HG03432 (cell line): ENCODE data around the gene HDAC4.

Experiments
- ATAC-seq: cut with Tn5 transposase; IDR thresholded peaks from one replicate; pipeline ENCODE4 v1.9.1; 2021; ENCODE audit warnings: mild to moderate bottlenecking, moderate library complexity; ENCODE audit not compliant: unreplicated experiment

The HDAC4 gene

DNA sequence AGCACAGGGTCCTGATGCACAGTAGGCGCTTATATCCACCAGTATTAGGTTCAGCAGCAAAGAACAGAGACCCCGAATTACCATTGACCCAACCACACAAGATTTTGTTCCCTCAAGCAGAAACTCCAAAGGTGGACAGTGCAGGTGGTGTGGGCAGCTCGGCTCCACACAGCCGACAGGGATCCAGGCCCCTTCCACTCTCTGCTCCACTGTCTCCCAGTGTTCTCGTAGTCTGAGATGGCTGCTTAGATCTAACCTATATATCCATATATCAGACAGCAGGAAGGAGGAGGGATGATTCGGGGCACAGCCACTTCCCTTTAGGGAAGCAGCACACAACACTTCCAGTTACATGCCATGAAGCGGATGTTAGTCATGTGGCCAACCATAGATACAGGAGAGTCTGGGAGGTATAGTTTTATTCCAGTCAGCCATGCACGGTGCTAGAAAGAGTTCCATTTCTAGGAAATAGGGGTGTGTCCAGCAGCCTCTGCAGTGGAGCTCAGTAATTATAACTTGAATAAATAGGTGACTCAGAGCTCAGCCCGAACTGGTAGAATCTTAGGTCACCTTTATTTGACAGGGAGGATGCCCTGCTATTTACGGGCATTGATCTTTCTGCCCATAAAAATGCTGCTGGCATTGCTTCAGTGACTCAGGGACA, 394.1 kb downstream of the HDAC4 start:
- ATAC-seq = no peak

- ATAC-seq = no peak
Measured at GRCh38 chr2:239005586-239005985, 395.2 kb downstream of the HDAC4 start.

- no peak for ATAC-seq
Measured at GRCh38 chr2:239004274-239005015, 396.4 kb downstream of the HDAC4 start.

- ATAC-seq = no peak
Measured at GRCh38 chr2:239003624-239004273, 397.1 kb downstream of the HDAC4 start.

- no peak for ATAC-seq
Measured at GRCh38 chr2:239002954-239003623, 397.7 kb downstream of the HDAC4 start.

DNA sequence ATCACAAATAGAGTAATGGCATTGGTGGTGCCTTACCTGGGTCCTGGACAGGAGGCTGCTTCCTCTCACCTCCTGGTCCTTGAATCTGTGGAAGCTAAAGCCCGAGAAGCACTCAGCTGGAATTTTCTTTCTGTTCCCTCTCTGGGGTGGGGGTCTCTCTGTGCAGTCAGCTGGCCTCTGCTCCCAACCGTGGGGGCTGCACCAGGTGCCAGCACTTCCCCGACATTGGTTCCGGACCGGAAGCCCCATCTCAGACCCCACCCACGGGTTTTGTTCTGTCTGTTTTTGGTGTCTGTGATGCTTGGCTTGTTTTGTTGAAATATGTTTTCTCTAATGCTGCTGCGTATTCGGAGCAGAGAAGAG, 398.2 kb downstream of the HDAC4 start:
- ATAC-seq = no peak

- ATAC-seq = no peak
Measured at GRCh38 chr2:239001794-239002193, 399.0 kb downstream of the HDAC4 start.

DNA sequence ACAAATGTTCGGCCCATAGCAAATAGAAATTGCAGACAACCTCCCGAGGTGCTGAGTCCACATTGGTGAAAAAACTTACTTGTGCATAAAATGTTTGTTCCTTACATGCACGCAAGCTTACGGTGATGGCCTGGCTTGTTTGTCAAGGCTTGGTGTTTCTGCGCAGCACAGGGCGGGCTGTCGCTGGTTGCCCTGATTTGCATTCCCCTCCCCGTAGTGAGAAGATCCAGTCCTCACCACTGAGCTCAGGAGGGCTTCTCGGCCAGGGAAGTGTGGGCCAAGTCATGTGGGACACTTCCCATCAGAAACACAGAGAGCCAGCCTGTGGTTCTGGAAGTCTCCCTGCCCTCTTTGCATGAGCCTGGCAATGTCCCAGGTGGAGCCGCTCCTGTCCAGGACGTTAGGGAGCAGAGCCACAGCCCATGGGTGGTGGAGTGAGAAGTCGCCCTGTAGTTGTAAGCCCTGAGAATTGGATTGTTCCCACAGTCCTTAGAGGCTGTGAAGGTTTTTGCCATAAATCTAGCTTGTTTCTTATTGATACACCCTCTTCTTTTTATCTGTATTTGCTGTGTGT, 400.2 kb downstream of the HDAC4 start:
- ATAC-seq = no peak

GRCh38 chr2:239000089-239000488, 400.7 kb downstream of the HDAC4 start:
- no peak for ATAC-seq

GRCh38 chr2:238999291-238999741, 401.5 kb downstream of the HDAC4 start:
- ATAC-seq = no peak

DNA sequence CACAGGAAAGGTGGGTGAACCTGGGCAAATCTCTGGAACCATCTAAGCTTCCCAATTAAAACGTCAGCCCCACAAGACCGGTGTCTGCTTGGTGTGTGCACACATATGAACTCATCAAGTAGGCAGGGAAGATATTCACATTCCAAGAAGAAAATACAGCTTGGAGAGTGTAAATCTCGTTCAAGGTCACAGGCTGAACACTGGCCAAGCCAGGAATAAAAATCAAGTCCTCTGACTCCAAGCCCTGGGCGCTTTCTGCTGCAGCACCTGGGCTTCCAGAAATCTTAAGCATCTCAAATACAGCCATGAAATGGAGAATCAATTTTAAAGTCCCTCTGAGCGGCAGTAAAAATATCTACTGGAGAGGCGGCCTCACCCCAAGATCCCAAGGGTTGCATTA, 402.0 kb downstream of the HDAC4 start:
- no peak for ATAC-seq
